GM10847 (cell line): ENCODE measurements around the gene HORMAD2.

Source experiments
- POLR2A ChIP-seq: IDR thresholded peaks from 2 replicates; pipeline ENCODE4 v1.6.1; 2011; ENCODE audit not compliant: insufficient read length; ENCODE audit errors: extremely low read depth

The HORMAD2 gene

DNA sequence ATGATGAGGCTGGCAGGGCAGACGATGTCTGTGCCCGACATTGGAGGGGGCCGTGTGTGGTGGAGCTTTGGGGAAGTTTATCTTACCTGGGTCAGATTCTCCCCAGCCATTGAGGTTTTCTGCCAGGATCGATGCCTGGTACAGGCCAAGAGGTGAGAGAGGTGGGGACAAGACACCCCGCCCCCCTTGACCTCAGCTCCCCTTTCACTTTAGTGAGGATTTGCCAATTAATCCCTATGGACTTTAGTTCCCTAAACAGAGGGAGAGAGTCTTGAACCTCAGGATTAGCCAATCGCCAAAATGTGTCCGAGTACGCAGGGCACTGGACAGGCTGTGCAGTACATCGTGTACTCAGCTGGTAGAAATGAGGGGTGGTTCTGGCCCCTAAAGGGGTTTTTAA lies 541 bp downstream of the HORMAD2 start:
- TF ChIP-seq POLR2A = no peak

- no peak for TF ChIP-seq POLR2A
Measured at GRCh38 chr22:30086496-30086895, 6.2 kb downstream of the HORMAD2 start.

GRCh38 chr22:30087611-30088010 lies 7.3 kb downstream of the HORMAD2 start:
- no peak for TF ChIP-seq POLR2A

DNA sequence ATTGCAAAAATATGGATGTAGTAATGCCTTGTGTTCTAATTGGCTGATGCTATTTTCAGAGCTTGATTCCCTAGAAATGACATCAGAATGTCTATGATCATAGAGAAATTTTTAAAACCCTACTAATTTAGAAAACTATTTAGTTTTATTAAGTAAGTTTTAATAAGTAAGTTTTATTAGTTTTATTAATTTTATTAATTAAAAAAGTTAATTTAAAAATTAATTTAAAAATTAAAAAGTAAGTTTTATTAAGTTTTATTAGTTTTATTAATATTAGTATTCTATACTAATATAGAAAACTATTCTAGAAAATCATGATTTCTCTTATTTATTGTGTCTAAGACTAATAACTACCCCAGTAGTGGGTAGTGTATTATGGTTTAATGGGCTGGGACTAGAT lies 8.2 kb downstream of the HORMAD2 start:
- TF ChIP-seq POLR2A = no peak

DNA sequence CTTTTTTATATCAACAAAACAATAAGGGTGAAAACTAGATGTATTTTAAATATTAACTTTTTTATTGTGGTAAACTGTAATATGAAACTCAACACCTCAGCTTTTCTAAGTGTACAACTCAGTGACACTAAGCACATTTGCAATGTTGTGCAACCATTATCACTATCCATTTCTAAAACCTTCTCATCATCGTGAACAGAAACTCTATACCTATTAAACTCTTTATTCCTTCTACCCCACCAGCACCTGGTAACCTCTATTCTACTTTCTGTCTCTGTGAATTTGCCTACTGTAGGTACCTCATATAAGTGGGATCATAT lies 9.4 kb downstream of the HORMAD2 start:
- no peak for TF ChIP-seq POLR2A

DNA sequence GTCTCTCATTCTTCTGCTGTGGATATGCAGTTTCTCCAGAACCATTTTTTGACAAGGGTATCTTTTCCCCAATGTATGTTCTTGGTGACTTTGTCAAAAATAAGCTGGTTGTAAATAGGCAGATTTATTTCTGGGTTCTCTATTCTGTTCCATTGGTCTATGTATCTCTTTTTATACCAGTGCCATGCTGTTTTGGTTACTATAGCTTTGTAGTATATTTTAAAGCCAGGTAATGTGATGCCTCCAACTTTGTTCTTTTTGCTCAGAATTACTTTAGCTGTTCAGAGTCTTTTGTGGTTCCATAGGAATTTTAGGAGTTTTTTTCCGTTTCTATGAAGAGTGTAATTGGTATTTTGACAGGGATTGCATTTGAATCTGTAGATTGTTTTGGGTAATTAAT lies 12.4 kb downstream of the HORMAD2 start:
- no peak for TF ChIP-seq POLR2A

- TF ChIP-seq POLR2A = no peak
Measured at GRCh38 chr22:30094804-30095203, 14.5 kb downstream of the HORMAD2 start.

DNA sequence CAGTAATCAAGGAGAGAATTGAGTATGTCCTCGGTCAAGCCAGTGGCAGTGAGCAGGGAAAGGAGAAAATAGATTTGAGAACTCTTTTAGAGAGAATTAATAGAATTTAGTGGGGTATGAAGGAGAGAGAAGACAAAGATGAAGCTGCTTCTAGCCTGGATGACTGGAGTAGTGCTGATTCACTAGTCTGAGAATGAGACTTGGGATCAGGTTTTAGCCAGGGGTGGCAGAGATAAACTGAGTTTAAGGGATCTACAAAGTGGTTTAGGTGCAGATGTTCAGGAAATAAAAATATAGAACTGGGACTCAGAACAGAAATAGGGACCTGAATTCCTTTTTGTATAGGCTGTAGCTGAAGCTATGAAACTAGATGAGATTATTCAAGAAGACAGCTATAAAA lies 17.6 kb downstream of the HORMAD2 start:
- no peak for TF ChIP-seq POLR2A

DNA sequence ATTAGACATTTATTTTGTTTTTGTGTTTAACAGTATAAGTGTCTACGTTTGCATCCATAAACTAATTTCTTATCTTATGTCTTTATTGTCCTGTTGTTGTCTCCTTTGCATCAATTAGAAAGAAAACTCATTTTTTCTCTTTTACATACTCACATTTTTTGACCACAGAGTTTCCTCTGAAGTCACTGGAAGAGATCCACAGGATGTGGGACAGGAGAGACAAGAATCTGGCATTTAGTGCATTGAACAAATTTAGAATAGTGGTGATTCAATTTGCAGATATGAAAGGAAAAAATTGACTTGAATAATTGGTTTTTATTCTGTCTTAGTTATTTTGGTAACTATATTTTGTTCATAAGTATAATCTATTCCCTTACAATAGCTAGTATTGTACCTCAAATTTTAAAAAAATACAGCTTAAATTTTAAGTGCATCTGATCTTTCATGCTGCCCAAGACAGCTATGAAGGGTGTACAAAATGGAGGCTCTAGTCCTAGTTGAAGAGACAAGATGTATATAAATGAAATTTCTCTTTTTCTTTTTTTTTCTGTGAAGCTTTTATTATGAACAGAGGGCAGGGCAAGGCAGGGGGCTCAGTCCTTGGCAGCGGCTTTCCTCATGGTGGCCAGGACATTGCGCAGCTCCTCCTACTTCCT lies 24.4 kb downstream of the HORMAD2 start:
- no peak for TF ChIP-seq POLR2A

DNA sequence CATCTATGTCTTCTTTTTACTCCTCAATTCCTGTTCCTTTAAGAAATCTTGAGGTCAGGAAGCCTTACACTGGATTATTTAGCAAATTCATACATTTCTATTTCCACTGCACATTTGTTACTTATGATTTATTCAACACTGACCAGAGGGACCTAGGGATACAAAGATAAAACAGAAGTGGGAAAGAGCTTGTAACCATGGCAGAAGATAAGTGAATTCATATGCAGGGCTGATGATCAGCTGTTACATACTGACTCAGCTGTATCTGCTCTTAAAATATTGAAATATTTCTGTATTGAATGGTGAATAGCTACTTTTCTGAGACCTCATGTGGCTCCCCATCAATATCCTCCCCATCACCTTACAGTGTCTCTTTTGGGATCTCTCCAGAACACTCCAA lies 25.2 kb downstream of the HORMAD2 start:
- TF ChIP-seq POLR2A = no peak

GRCh38 chr22:30113494-30113893 lies 33.2 kb downstream of the HORMAD2 start:
- no peak for TF ChIP-seq POLR2A

- TF ChIP-seq POLR2A = no peak
Measured at GRCh38 chr22:30114361-30114760, 34.1 kb downstream of the HORMAD2 start.

DNA sequence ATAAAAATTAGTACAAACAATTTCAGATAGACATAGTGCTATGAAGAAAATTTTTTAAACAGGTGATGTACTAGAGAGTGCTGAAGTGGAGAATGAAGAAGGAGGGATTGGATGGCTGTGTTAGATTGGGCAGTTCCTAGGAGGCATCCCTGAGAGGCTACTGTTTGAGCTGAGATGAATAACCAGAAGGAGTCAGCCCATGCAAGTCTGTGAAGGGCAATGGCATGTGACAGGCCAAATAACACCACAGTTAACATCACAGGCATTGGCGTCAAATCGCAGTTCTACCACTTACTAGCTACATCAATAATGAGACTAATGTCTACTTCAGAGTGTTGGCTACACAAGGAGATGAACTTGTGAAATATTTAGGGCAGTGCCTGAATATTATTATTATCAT lies 35.4 kb downstream of the HORMAD2 start:
- no peak for TF ChIP-seq POLR2A

DNA sequence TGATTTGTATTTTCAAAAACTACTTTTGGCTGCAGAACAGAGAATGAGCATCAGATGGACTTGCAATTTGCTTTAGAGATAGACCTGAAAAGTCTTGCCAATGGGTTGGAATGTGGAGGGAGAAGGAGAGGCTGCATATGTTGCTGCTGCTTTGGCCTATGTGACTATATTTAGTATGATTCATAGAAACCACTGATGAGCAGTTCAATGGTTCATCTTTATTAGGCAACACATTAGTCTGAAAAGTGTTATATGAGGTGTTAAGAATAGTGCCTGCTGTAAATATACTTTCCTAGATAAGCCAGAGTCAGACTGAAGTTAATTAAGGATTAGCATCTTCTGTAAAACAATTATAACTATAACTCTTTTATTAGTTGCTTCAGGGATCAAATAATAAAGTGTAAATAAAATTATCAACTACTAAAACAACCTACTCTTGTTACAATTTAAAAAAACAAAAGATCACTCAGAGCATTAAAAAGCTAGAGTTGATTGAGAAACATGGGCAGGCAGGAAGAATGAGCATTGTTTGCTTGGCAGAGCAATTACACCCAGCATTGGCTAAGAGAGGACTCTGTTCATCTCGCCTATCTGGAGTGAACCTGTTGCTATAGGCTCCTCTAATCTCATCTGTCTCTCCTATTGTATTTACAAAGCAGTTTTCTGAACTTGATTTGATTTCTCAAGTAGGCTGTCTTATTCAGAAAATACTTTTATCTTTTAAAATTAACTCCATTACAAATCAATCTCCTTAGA lies 36.3 kb downstream of the HORMAD2 start:
- no peak for TF ChIP-seq POLR2A

DNA sequence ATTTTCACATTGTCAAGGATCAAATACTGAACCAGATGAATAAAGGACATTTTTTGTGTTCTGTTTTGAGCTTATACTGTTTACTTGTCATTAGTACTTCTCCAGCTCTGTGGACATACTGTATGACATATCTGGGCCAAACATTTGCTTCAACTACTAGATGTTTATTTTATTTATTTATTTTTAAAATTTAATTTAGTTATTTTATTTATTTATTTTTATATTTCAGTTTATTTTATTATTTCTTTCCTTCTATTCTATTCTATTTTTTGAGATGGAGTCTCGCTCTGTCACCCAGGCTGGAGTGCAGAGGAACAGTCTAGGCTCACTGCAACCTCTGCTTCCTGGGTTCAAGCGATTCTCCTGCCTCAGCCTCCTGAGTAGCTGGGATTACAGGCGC lies 37.0 kb downstream of the HORMAD2 start:
- TF ChIP-seq POLR2A = no peak

DNA sequence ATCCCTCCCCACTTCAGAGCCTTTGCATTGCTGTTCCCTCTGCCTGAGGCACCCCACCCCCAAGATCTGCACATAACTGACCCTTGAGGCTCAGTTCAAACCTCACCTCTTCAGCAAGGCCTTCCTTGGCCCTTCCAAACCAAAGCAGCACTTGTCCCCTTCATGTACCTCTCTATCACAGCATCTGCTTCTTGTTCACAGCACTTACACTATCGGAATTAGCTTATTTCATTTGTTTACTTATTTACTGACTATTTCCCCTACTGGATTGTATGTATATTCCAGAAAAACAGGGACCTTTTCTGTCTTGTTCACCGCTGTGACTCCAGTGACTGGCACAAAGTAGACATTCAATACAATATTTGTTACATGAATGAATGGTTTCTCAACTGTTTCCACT lies 38.0 kb downstream of the HORMAD2 start:
- no peak for TF ChIP-seq POLR2A

GRCh38 chr22:30121960-30122359 lies 41.7 kb downstream of the HORMAD2 start:
- no peak for TF ChIP-seq POLR2A
